ENCODE measurements around the gene SLC9A9.

GRCh38 chr3:143436231-143436930 is 411.9 kb downstream of the SLC9A9 start:
- TF ChIP-seq CTCF (IDR thresholded peaks at IDR 0.05) (no peak), POLR2A (IDR thresholded peaks at IDR 0.05) (no peak), POLR2AphosphoS5 (IDR thresholded peaks at IDR 0.05) (no peak)

All from breast epithelium (tissue), 3 donors.